ENCODE data around the gene HSPA4L. TPM values are rescaled to one million over a fixed set of nuclear protein-coding genes. Genes with fewer than 3 reads are reported as not detected.

Gene HSPA4L
- total RNA-seq, result 18.6 and 40.7 TPM in 2 replicates

GRCh38 chr4:127782275-127783025, at the start of gene HSPA4L:
Gene HSPA4L, plus strand, starts transcription at chr4:127782322. Its CDS starts 229 bp downstream, at chr4:127782551.
- peak; percentile 51 for DNase-seq (ENCODE audit: low read depth)

GRCh38 chr4:127732623-127733328, 49.3 kb upstream of the HSPA4L start:
- DNase-seq (ENCODE audit: low read depth), result peak; percentile 51

GRCh38 chr4:127734976-127735375, 47.1 kb upstream of the HSPA4L start:
- DNase-seq (ENCODE audit: low read depth), result no peak

GRCh38 chr4:127737295-127737694, 44.8 kb upstream of the HSPA4L start:
- no peak for DNase-seq (ENCODE audit: low read depth)

- DNase-seq (ENCODE audit: low read depth), result no peak
Measured at GRCh38 chr4:127741247-127741646, 40.9 kb upstream of the HSPA4L start.

- no peak for DNase-seq (ENCODE audit: low read depth)
Measured at GRCh38 chr4:127747883-127748282, 34.2 kb upstream of the HSPA4L start.

- DNase-seq (ENCODE audit: low read depth), result no peak
Measured at GRCh38 chr4:127748957-127749356, 33.2 kb upstream of the HSPA4L start.

GRCh38 chr4:127756906-127757305, 25.2 kb upstream of the HSPA4L start:
- peak; percentile 47 for DNase-seq (ENCODE audit: low read depth)

- peak; percentile 64 for DNase-seq (ENCODE audit: low read depth)
Measured at GRCh38 chr4:127759228-127759820, 22.8 kb upstream of the HSPA4L start.

- DNase-seq (ENCODE audit: low read depth), result peak; percentile 69
Measured at GRCh38 chr4:127759893-127760292, 22.2 kb upstream of the HSPA4L start.

GRCh38 chr4:127771535-127772275, 10.4 kb upstream of the HSPA4L start:
- DNase-seq (ENCODE audit: low read depth), result no peak

- no peak for DNase-seq (ENCODE audit: low read depth)
Measured at GRCh38 chr4:127772769-127773671, 9.1 kb upstream of the HSPA4L start.

- no peak for DNase-seq (ENCODE audit: low read depth)
Measured at GRCh38 chr4:127775843-127776242, 6.3 kb upstream of the HSPA4L start.

- DNase-seq (ENCODE audit: low read depth), result peak; percentile 27
Measured at GRCh38 chr4:127776620-127777019, 5.5 kb upstream of the HSPA4L start.

- DNase-seq (ENCODE audit: low read depth), result no peak
Measured at GRCh38 chr4:127777487-127777886, 4.6 kb upstream of the HSPA4L start.

- DNase-seq (ENCODE audit: low read depth), result no peak
Measured at GRCh38 chr4:127778102-127778501, 4.0 kb upstream of the HSPA4L start.

- no peak for DNase-seq (ENCODE audit: low read depth)
Measured at GRCh38 chr4:127780598-127780997, 1.5 kb upstream of the HSPA4L start.

- no peak for DNase-seq (ENCODE audit: low read depth)
Measured at GRCh38 chr4:127781300-127782024, 660 bp upstream of the HSPA4L start.

GRCh38 chr4:127782025-127782274, 172 bp upstream of the HSPA4L start:
- DNase-seq (ENCODE audit: low read depth), result peak; percentile 72

- DNase-seq (ENCODE audit: low read depth), result peak; percentile 62
Measured at GRCh38 chr4:127783026-127783769, 1.1 kb downstream of the HSPA4L start.

Data from renal cortical epithelial cell (primary cell).